Hypothalamus (tissue), 51 donors: Measurements from ENCODE around the gene LHFPL6.

Source experiments
- DNase-seq, 51 donors: peaks; one replicate each; lab custom pipeline; 2025; lab: John Stamatoyannopoulos, UW

LHFPL6 gene

GRCh38 chr13:39596685-39597084, 6.3 kb downstream of the LHFPL6 start:
- DNase-seq, result no peak

GRCh38 chr13:39596176-39596575, 6.8 kb downstream of the LHFPL6 start:
- no peak for DNase-seq

- DNase-seq, result no peak
Measured at GRCh38 chr13:39590466-39591036, 12.4 kb downstream of the LHFPL6 start.

GRCh38 chr13:39588384-39588783, 14.6 kb downstream of the LHFPL6 start:
- DNase-seq, result no peak

- no peak for DNase-seq
Measured at GRCh38 chr13:39587939-39588338, 15.1 kb downstream of the LHFPL6 start.

- no peak for DNase-seq
Measured at GRCh38 chr13:39586958-39587605, 15.9 kb downstream of the LHFPL6 start.

GRCh38 chr13:39586151-39586550, 16.8 kb downstream of the LHFPL6 start:
- no peak for DNase-seq

GRCh38 chr13:39585219-39585618, 17.8 kb downstream of the LHFPL6 start:
- DNase-seq, result no peak

GRCh38 chr13:39580881-39581575, 22.0 kb downstream of the LHFPL6 start:
- DNase-seq, result no peak

GRCh38 chr13:39578821-39579291, 24.1 kb downstream of the LHFPL6 start:
- no peak for DNase-seq

GRCh38 chr13:39577838-39578491, 25.0 kb downstream of the LHFPL6 start:
- DNase-seq, result no peak

- no peak for DNase-seq
Measured at GRCh38 chr13:39577203-39577602, 25.8 kb downstream of the LHFPL6 start.

GRCh38 chr13:39575641-39576238, 27.3 kb downstream of the LHFPL6 start:
- DNase-seq, result no peak

- no peak for DNase-seq
Measured at GRCh38 chr13:39571502-39572092, 31.4 kb downstream of the LHFPL6 start.

GRCh38 chr13:39567569-39567968, 35.4 kb downstream of the LHFPL6 start:
- DNase-seq, result no peak

- DNase-seq, result no peak
Measured at GRCh38 chr13:39566216-39566869, 36.6 kb downstream of the LHFPL6 start.

- peak in 7 of 51 donors; percentile 1 to 29 (median 10) for DNase-seq
Measured at GRCh38 chr13:39565036-39565949, 37.7 kb downstream of the LHFPL6 start.

GRCh38 chr13:39563470-39563735, 39.6 kb downstream of the LHFPL6 start:
- no peak for DNase-seq

GRCh38 chr13:39561971-39562370, 41.0 kb downstream of the LHFPL6 start:
- DNase-seq, result no peak
